MG63 (cell line): ENCODE data around the gene SLC25A30. TPM values are rescaled to one million over a fixed set of nuclear protein-coding genes. Genes with fewer than 3 reads are reported as not detected.
A peak's percentile ranks its signal among the peaks of the same experiment; 100 is the strongest.
"Not testable (repeated sequence)": the region's sequence is repeated elsewhere in the genome, so short reads cannot be mapped to it uniquely, and the experiment has no call there.

Experiments
- DNase-seq: peaks from one replicate; pipeline ENCODE4 v3.0.0-alpha.2; 2020
- H3K27me3 ChIP-seq: fragments of 250-450 bp; sonication (Bioruptor Pico); 2 replicates; pipeline ENCODE4 v1.5.1; 2020; ENCODE audit warnings: mild to moderate bottlenecking, moderate library complexity
- H3K36me3 ChIP-seq: fragments of 250-450 bp; sonication (Bioruptor Pico); 2 replicates; pipeline ENCODE4 v1.5.1; 2020; ENCODE audit warnings: mild to moderate bottlenecking, moderate library complexity
- H3K4me3 ChIP-seq: fragments of 250-450 bp; sonication (Bioruptor Pico); 2 replicates; pipeline ENCODE4 v1.5.1; 2020; ENCODE audit warnings: mild to moderate bottlenecking, moderate library complexity
- H3K9me3 ChIP-seq: fragments of 250-450 bp; sonication (Bioruptor Pico); 2 replicates; pipeline ENCODE4 v1.5.1; 2020; ENCODE audit warnings: mild to moderate bottlenecking, moderate library complexity
- total RNA-seq: library from RNA; depleted of rRNA; stranded (reverse); fragments of >200 nt; shearing (Covaris generic); gene quantifications from 2 replicates; pipeline ENCODE4 v1.2.3, GENCODE V29; 2014; ENCODE audit warnings: low replicate concordance

SLC25A30 gene
- total RNA-seq, 1 experiment from 2014 or later, result 14.0 TPM

GRCh38 chr13:45410001-45410400 is 8.2 kb downstream of the SLC25A30 start:
- H3K4me3 ChIP-seq, result no peak overlapping the region
- H3K27me3 ChIP-seq, result no peaks in the 10 kb centered on the region
- no peak for DNase-seq
- H3K9me3 ChIP-seq, result no peaks in the 10 kb centered on the region
- H3K36me3 ChIP-seq, result peaks cover 19% of the 10 kb centered on the region

DNA sequence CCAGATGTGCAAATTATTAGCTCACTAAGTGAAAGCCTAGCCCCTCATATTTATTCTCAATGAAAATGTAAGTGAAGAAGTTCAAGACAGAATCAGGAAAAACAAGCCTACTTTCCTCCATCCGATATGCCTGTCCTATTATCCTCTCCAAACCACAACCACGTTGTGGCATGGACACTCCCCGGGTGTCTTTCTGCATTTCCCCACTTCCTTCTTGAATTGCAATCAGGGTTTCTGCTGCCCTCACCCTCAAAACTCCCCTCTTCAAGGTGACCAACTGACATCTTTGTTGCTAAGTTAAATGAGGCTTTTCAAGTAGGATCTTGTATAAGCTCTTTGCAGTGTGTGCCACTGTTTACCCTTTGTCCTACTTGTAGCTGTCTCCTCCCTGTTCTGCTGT is 11.8 kb downstream of the SLC25A30 start:
- DNase-seq, result no peak
- peaks cover 29% of the 10 kb centered on the region for H3K36me3 ChIP-seq
- no peaks in the 10 kb centered on the region for H3K9me3 ChIP-seq
- H3K27me3 ChIP-seq, result no peaks in the 10 kb centered on the region
- H3K4me3 ChIP-seq, result no peak overlapping the region

DNA sequence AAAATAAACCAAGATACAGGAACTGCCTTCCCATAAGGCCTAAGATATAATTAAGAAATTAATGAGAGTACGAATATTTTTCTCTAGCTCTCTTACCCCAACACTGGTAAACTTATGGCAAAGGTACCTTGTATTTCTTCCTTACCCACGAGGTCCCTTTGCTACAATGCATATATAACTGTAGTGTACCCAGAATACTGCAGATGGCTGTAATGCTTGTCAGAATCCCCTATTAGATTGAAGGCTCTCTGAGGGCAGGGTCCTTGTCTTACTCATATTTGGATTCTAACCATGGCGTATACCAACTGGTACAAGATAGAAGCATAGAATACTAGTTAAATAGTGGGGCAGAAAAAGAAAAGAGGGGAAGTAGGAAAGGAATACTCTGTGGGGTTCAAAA is 15.1 kb downstream of the SLC25A30 start:
- H3K27me3 ChIP-seq, result no peaks in the 10 kb centered on the region
- no peak overlapping the region for H3K4me3 ChIP-seq
- H3K36me3 ChIP-seq, result peaks cover 28% of the 10 kb centered on the region
- DNase-seq, result no peak
- H3K9me3 ChIP-seq, result no peaks in the 10 kb centered on the region

GRCh38 chr13:45402641-45403040 is 15.5 kb downstream of the SLC25A30 start:
- Histone ChIP-seq H3K36me3 (peaks cover 30% of the 10 kb centered on the region), H3K9me3 (no peaks in the 10 kb centered on the region), H3K4me3 (no peak overlapping the region), H3K27me3 (no peaks in the 10 kb centered on the region)
- no peak for DNase-seq

DNA sequence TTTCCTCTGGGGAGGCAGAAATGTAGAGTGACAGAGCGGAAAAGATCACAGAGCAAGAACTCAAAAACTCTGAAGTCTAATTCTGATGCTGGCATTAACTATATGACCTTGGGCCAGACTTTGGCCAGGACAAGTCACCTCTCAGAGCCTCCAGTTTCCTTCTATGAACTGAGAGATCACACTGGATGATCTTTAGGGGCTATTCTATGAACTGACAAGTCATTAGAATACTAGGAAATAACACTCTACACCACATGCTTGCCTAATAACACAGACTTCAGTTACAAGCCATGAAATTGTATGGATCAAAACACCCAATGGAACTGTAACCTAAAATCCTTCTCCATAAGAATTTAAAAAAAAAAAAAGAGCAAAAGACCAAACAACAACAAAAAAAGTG is 16.9 kb downstream of the SLC25A30 start:
- no peak for DNase-seq
- no peaks in the 10 kb centered on the region for H3K9me3 ChIP-seq
- H3K4me3 ChIP-seq, result no peak overlapping the region
- H3K36me3 ChIP-seq, result peaks cover 31% of the 10 kb centered on the region
- no peaks in the 10 kb centered on the region for H3K27me3 ChIP-seq

- Histone ChIP-seq H3K4me3 (no peak overlapping the region), H3K9me3 (no peaks in the 10 kb centered on the region), H3K27me3 (no peaks in the 10 kb centered on the region), H3K36me3 (peaks cover 27% of the 10 kb centered on the region)
- no peak for DNase-seq
Observed at GRCh38 chr13:45398877-45399276, 19.3 kb downstream of the SLC25A30 start.

DNA sequence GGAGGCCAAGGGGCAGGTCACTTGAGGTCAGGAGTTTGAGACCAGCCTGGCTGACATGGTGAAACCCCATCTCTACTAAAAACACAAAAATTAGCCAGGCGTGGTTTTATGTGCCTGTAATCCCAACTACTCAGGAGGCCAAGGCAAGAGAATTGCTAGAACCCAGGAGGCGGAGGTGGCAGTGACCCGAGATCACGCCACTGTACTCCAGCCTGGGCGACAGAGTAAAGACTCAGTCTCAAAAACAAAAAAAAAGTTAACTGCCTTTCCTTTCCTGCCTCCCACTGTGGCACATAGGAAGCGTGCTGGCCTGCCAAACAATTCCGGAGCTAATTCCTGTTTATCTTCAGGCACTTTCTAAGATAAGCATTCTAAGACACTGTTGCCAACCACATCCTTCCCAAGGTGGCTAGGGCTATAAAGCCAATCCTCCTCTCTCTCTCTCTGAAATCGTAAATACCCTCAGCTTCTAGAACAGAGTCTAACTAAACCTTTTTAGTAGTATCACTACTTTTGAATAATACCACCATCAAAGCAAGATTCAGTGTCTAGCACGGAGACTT is 21.6 kb downstream of the SLC25A30 start:
- no peaks in the 10 kb centered on the region for H3K9me3 ChIP-seq
- peaks cover 23% of the 10 kb centered on the region for H3K36me3 ChIP-seq
- H3K27me3 ChIP-seq, result no peaks in the 10 kb centered on the region
- H3K4me3 ChIP-seq, result no peak overlapping the region
- peak; percentile 40 for DNase-seq

GRCh38 chr13:45393941-45394570 is 24.1 kb downstream of the SLC25A30 start:
- no peaks in the 10 kb centered on the region for H3K9me3 ChIP-seq
- DNase-seq, result peak; percentile 33
- no peaks in the 10 kb centered on the region for H3K27me3 ChIP-seq
- H3K36me3 ChIP-seq, result peaks cover 14% of the 10 kb centered on the region
- no peak overlapping the region for H3K4me3 ChIP-seq

GRCh38 chr13:45392811-45393210 is 25.4 kb downstream of the SLC25A30 start:
- H3K27me3 ChIP-seq, result no peaks in the 10 kb centered on the region
- H3K9me3 ChIP-seq, result no peaks in the 10 kb centered on the region
- H3K4me3 ChIP-seq, result no peak overlapping the region
- no peak for DNase-seq
- H3K36me3 ChIP-seq, result peaks cover 11% of the 10 kb centered on the region

GRCh38 chr13:45391926-45392325 is 26.2 kb downstream of the SLC25A30 start:
- H3K4me3 ChIP-seq, result no peak overlapping the region
- DNase-seq, result no peak
- no peaks in the 10 kb centered on the region for H3K27me3 ChIP-seq
- no peaks in the 10 kb centered on the region for H3K9me3 ChIP-seq
- peaks cover 7% of the 10 kb centered on the region; the same call in 1 of the 2 replicates for H3K36me3 ChIP-seq

GRCh38 chr13:45391128-45391527 is 27.0 kb downstream of the SLC25A30 start:
- H3K27me3 ChIP-seq, H3K9me3 ChIP-seq, H3K36me3 ChIP-seq, DNase-seq, H3K4me3 ChIP-seq: not testable (repeated sequence)

- H3K36me3 ChIP-seq, DNase-seq, H3K4me3 ChIP-seq, H3K9me3 ChIP-seq, H3K27me3 ChIP-seq: not testable (repeated sequence)
Observed at GRCh38 chr13:45390348-45390747, 27.8 kb downstream of the SLC25A30 start.

- Histone ChIP-seq H3K36me3 (no peaks in the 10 kb centered on the region), H3K9me3 (no peaks in the 10 kb centered on the region)
- no peak for DNase-seq
Observed at GRCh38 chr13:45388664-45389063, 29.5 kb downstream of the SLC25A30 start.

DNA sequence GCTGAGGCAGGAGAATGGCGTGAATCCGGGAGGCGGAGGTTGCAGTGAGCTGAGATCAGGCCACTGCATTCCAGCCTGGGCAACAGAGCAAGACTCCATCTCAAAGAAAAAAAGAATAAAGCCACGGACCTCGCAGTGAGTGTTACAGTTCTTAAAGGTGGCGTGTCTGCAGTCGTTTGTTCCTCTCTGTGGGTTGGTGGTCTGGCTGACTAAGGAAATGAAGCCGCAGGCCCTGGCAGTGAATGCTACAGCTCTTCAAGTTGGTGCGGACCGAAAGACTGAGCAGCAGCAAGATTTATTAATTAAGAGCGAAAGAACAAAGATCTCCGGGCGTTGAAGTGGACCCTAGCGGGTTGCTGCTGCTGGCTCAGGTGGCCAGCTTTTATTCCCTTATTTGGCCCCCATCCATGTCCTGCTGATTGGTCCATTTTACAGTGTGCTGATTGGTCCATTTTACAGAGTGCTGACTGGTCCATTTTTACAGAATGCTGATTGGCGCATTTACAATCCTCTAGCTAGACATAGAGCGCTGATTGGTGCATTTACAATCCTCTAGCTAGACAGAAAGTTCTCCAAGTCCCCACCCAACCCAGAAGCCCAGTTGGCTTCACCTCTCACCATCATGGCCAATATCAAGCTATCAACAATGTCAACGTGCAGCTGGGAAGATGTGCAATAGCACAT is 31.1 kb downstream of the SLC25A30 start:
- not testable (repeated sequence) for H3K4me3 ChIP-seq, H3K36me3 ChIP-seq, H3K9me3 ChIP-seq, H3K27me3 ChIP-seq, DNase-seq

More at GRCh38 chr13:45388664-45389063, 29.5 kb downstream of the SLC25A30 start:
- Histone ChIP-seq H3K4me3 (no peak overlapping the region), H3K27me3 (no peaks in the 10 kb centered on the region)

DNA sequence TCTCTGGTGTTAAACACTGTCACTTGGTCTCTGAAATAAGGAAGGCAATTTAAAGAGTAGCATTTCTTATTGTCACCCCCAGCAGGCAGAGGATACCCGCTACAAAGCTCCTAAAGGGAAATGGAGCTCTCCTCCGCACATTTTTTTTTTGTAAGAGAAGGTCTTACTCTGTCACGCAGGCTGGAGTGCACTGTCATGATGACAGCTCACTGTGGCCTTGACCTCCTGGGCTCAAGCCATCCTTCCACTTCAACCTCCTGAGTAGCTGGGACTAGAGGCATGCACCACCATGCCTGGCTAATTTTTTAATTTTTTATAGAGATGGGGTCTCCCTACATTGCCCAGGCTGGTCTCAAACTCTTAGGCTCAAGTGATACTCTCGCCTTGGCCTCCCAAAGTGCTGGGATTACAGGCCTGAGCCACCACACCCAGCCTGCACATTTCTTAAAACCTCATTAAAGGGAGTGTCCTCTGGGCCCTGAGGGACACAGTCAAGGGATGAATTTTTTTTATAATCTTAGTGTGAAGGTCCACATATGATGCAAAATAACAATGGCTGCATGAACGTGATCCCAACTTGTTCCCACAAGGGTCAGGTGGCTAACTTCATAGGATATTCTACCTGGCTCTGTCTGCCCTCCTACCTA is 32.1 kb downstream of the SLC25A30 start:
- Histone ChIP-seq H3K4me3 (no peak overlapping the region), H3K9me3 (no peaks in the 10 kb centered on the region), H3K36me3 (no peaks in the 10 kb centered on the region), H3K27me3 (no peaks in the 10 kb centered on the region)
- DNase-seq, result no peak

- no peak for DNase-seq
- no peaks in the 10 kb centered on the region for H3K9me3 ChIP-seq
- no peak overlapping the region for H3K4me3 ChIP-seq
- H3K36me3 ChIP-seq, result no peaks in the 10 kb centered on the region
- no peaks in the 10 kb centered on the region for H3K27me3 ChIP-seq
Observed at GRCh38 chr13:45385320-45385719, 32.9 kb downstream of the SLC25A30 start.

DNA sequence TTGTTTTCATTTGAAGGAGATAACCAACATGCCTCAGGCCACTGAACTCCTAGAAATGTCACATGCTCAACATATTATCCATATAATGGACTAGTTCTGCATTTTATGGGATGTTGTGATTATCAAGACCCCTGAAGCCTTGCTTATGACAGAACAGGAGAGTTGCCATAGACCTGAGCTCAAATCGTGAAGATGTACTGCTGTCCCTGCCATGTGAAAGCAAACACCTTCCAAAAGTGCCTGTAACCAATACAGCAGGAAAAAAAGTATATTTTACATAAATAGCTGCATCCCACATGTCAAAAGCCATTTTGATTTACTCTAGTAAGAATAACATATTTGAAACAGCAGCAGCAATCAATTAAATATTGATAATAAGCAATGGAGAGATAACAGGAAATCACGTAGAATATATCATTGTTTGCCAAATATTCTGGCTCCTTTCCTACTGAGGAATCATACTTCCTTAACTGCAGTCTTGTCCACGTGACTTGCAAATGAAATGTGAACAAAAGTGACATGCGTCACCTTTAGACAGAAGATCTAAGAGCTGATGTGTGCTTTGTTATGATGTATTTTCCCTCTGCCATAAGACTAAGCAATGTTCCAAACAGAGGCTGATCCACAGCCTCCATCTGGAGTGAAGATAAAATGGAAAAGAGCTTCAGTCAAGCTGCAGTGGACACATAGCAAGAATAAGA is 33.5 kb downstream of the SLC25A30 start:
- H3K36me3 ChIP-seq, result no peaks in the 10 kb centered on the region
- no peaks in the 10 kb centered on the region for H3K27me3 ChIP-seq
- H3K4me3 ChIP-seq, result no peak overlapping the region
- DNase-seq, result no peak
- no peaks in the 10 kb centered on the region for H3K9me3 ChIP-seq
